ENCODE measurements around the gene UNC13A.

The UNC13A gene

DNA sequence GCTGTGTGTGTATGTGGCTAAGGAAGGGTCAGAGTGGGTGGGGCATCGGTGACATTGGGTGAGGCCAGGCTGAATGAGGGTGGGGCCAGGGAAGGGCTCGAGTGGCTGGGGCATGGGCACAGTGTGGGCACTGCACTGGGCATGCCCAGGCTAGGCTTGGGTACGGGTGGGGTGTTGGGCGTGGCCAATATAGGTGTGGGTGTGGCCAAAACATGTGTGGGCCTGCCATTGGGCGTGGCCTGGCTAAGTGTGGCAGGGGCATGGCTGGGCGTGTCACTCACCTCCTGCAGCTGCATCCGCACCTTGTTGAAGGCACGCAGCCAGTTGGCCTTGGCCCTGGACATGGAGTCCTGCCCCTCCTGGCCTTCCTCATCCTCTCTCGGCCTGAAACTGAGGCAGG, 33.2 kb downstream of the UNC13A start:
- TF ChIP-seq, protein P1, sequence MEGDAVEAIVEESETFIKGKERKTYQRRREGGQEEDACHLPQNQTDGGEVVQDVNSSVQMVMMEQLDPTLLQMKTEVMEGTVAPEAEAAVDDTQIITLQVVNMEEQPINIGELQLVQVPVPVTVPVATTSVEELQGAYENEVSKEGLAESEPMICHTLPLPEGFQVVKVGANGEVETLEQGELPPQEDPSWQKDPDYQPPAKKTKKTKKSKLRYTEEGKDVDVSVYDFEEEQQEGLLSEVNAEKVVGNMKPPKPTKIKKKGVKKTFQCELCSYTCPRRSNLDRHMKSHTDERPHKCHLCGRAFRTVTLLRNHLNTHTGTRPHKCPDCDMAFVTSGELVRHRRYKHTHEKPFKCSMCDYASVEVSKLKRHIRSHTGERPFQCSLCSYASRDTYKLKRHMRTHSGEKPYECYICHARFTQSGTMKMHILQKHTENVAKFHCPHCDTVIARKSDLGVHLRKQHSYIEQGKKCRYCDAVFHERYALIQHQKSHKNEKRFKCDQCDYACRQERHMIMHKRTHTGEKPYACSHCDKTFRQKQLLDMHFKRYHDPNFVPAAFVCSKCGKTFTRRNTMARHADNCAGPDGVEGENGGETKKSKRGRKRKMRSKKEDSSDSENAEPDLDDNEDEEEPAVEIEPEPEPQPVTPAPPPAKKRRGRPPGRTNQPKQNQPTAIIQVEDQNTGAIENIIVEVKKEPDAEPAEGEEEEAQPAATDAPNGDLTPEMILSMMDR (IDR thresholded peaks at IDR 0.05; ENCODE audit: extremely low read depth, missing control alignments), result no peak
- no peak for DNase-seq (ENCODE audit: low spot score)

DNA sequence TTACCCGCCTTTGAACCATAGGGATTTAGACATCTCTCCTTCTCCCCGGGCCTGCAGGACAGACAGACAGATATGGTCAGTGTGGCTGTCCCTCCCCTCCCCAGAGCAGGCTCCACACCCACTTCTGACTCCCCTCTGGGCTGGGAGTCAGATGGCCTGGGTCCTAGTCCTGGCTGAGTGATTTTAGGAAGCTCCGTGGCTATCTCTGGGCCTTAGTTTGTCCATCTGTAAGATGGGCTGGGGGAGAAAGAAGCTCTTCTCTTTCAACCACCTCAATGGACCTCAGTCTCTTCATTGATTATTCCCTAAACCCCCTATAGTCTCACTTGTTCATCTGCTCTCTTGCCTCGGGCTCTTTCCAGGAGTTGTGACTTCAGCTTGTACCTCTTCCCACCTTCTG, 35.5 kb downstream of the UNC13A start:
- DNase-seq (ENCODE audit: low spot score), result no peak

DNA sequence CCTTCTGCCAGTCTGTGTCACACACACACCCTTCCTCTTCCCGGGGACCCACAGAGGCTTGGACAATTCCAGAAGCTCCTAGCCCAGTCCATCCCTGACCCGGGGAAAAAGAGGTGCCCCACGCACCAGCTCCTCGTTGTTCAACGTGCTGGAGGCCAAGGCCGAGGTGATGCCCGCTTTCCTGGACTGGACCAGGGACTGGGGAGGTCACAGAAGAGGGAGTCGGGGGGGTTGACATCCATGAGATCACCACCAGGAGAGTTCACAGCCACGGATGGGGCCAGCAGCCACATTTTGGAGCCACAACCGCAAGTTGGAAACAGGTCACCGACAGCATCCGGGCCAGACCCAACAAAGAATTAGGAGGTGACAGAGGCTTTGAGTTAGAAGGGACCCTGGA, 39.4 kb downstream of the UNC13A start:
- TF ChIP-seq, protein P1 (IDR thresholded peaks at IDR 0.05; ENCODE audit: extremely low read depth, missing control alignments), result no peak
- DNase-seq (ENCODE audit: low spot score), result no peak

More for the DNA sequence above, 35.5 kb downstream of the UNC13A start:
- TF ChIP-seq, protein P1 (IDR thresholded peaks at IDR 0.05; ENCODE audit: extremely low read depth, missing control alignments), result no peak

DNA sequence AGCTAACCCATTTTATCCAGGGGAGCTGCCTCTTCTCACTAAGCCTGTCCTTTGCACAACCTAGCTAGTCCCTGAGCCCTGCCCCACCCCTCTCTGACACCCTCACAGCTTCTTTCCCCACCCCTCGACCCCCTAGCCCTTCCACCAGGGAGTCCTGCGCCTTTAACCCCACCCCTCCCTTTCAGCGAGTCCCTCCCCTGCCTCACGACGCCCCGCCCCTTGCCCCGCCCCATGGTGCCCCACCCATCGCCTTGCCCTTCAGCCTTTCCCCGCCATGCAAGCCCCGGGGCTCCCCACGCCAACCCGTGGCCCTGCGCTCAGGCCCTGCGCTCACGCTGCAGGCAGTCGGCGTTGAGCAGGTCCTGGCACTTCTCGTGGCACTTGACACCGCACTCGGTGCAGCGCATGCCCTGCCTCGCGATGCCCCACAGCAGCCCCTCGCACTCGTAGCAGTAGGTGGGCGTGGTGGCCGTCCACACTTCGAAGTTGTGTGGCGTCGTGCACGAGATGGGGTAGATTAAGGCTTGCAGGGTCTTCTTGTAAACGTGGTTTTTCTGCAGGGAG, 40.0 kb downstream of the UNC13A start:
- no peak for DNase-seq (ENCODE audit: low spot score)
- TF ChIP-seq, protein P1 (IDR thresholded peaks at IDR 0.05; ENCODE audit: extremely low read depth, missing control alignments), result no peak

DNA sequence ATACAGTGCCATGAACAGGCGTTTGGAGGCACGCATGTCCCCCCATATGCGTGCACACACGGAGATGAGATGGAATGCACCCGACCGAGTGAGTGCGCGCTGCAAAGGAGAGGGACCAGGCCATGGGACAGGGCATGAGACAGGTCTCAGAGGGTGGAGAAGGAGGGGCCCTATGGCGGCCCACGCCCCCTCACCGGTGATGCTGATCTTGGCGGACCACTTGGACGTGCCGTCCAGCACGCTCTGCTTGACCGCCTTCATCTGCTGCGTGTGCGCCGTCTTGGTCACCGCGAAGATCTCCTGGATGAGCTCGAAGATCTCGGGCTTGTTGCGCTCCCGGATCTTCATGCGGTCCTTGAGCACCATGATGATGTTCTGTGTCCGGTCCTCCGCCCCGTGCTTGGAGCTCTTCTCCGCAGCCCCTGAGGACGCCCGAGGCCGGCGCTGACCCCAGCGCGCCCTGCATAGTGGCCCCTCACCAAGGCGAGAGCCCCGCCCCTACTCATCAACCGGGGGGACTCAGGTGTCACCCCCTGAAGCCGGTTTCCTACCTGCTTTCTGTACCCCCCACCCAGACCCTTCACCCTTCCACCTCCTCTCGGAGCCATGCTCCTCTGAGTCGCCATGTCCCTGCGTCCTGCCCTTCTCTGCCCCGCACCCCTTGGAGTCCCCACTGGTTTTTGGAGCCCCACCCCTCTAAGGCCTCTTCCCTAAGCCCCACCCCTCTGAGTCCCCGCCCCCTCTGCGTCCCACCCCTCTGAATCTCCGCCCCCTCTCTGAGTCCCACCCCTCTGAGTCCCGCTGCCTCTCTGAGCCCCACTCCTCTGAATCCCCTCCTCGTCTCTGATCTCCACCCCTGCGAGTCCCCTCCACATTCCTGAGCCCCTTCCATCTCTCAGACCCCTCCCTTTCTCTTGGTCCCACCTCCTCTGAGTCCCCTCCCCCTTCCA, 40.8 kb downstream of the UNC13A start:
- TF ChIP-seq, protein P1 (IDR thresholded peaks at IDR 0.05; ENCODE audit: extremely low read depth, missing control alignments), result no peak
- no peak for DNase-seq (ENCODE audit: low spot score)

DNA sequence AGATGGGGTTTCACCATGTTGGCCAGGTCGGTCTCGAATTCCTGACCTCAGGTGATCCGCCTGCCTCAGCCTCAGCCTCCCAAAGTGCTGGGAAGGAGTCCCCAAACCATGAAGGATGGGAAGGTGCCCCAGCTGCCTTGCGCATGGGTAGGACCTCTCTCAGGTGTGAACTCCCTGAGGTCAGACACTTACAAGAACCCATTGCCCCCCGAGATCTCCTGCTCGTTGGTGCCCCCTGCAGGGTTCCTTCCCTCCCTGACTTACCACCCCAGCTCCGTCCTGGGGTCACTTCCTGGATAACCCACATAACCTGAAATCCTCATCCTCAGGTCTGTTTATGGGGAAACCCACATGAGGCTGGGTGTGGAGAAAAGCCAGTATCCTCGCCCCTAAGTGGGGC, 41.7 kb downstream of the UNC13A start:
- no peak for DNase-seq (ENCODE audit: low spot score)
- TF ChIP-seq, protein P1 (IDR thresholded peaks at IDR 0.05; ENCODE audit: extremely low read depth, missing control alignments), result no peak

DNA sequence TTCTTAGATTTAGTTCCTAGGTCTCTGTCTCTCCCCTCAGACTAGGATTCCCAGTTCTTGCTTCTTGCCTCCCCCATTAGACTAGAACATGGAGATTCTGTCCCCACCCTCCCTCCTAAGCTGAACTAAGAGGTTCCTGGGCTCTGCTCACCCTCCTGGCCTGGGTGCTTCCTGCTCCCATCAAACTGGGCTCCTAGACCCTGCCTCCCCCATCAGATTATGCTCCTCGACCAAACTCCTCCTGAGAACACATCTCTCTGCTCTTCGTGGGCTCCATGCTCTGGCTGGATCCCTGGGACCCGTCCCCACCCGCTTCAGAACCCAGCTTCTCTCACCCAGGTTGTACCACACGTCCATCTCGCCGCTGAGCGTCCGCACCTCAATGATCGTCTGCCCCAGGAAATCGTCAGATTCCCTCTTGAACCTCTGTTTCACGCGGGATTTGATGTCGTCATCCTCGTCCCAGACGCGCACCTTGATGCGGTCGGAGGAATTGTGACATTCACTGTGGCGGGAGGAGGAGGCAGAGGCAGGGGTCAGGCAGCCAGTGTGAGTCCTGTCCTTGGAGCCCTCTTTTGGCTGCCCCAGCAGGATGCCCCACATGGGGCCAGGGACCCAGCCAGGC, 42.7 kb downstream of the UNC13A start:
- no peak for DNase-seq (ENCODE audit: low spot score)
- TF ChIP-seq, protein P1 (IDR thresholded peaks at IDR 0.05; ENCODE audit: extremely low read depth, missing control alignments), result no peak
